Neural progenitor cell (in vitro differentiated cells): ENCODE measurements around the gene MEIOSIN.

Experiments used
- EZH2 ChIP-seq: fragments of 200-600 bp; sonication (generic); IDR thresholded peaks from 2 replicates; pipeline ENCODE4 v1.6.1; 2017; ENCODE audit warnings: antibody characterized with exemption, mild to moderate bottlenecking, moderate library complexity
- EZH2phosphoT487 ChIP-seq: fragments of 200-600 bp; sonication (generic); IDR thresholded peaks from 2 replicates; pipeline ENCODE4 v1.6.1; 2017; ENCODE audit warnings: antibody characterized with exemption
- TF ChIP-seq, protein P1 (sequence below): fragments of 200-600 bp; sonication (generic); IDR thresholded peaks from 2 replicates; pipeline ENCODE4 v1.5.1; 2017; ENCODE audit warnings: antibody characterized with exemption, mild to moderate bottlenecking

DNA sequence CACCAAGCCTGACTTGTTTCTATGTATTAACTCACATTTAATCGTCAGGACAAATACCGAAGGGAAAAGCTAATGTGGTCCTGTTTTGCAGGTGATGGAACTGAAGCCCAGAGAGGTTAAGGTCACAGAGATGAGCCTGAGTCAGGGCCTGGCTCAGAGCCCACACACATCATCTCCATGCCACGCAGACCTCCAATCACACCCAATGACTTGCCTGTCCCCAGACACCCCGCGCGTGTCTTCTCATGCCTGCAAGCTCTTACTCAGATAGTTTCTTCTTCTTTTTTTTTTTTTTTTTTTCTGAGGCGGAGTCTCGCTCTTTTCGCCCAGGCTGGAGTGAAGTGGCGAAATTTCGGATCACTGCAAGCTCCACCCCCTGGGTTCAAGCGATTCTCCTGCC is 19.4 kb downstream of the MEIOSIN start:
- TF ChIP-seq EZH2phosphoT487 (no peak), EZH2 (no peak)
- TF ChIP-seq, protein P1, sequence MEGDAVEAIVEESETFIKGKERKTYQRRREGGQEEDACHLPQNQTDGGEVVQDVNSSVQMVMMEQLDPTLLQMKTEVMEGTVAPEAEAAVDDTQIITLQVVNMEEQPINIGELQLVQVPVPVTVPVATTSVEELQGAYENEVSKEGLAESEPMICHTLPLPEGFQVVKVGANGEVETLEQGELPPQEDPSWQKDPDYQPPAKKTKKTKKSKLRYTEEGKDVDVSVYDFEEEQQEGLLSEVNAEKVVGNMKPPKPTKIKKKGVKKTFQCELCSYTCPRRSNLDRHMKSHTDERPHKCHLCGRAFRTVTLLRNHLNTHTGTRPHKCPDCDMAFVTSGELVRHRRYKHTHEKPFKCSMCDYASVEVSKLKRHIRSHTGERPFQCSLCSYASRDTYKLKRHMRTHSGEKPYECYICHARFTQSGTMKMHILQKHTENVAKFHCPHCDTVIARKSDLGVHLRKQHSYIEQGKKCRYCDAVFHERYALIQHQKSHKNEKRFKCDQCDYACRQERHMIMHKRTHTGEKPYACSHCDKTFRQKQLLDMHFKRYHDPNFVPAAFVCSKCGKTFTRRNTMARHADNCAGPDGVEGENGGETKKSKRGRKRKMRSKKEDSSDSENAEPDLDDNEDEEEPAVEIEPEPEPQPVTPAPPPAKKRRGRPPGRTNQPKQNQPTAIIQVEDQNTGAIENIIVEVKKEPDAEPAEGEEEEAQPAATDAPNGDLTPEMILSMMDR = no peak
